ENCODE results near the gene SLC9A9. TPM values are rescaled to one million over a fixed set of nuclear protein-coding genes. Genes with fewer than 3 reads are reported as not detected.

Gene SLC9A9
- total and polyA plus RNA-seq, 7 donors: 1.3 to 5.4 (median 2.9) TPM

- Histone ChIP-seq H3K27ac (no peak overlapping the region), H3K9me3 (no peaks in the 10 kb centered on the region), H3K4me3 (no peak overlapping the region), H3K36me3 (ENCODE audit: insufficient read depth in 1 of 2, low read depth in 1 of 2) (no peaks in the 10 kb centered on the region), H3K27me3 (ENCODE audit: insufficient read depth in 3 of 3, low read length in 2 of 3) (no peaks in the 10 kb centered on the region), H3K4me1 (no peaks in the 10 kb centered on the region)
- WGBS, 3 donors: 94 to 98% (median 96%) methylated on average over 6 of the region's 6 CpGs
- TF ChIP-seq CTCF (IDR thresholded peaks at IDR 0.05): no peak
- no peak for ATAC-seq
- no peak for DNase-seq
- intact Hi-C loops (cut with DNase I): no loop called here
Measured at GRCh38 chr3:143581972-143582722, 266.1 kb downstream of the SLC9A9 start.

- DNase-seq (no peak), ATAC-seq (no peak)
- intact Hi-C loops (cut with DNase I): no loop called here
- no peaks in the 10 kb centered on the region for H3K27me3 ChIP-seq (ENCODE audit: insufficient read depth in 3 of 3, low read length in 2 of 3)
- H3K36me3 ChIP-seq (ENCODE audit: insufficient read depth in 1 of 2, low read depth in 1 of 2): no peaks in the 10 kb centered on the region
- no peak for TF ChIP-seq CTCF (IDR thresholded peaks at IDR 0.05)
- H3K9me3 ChIP-seq: no peaks in the 10 kb centered on the region
- WGBS, 3 donors: 47 to 56% (median 48%) methylated on average over 2 of the region's 2 CpGs
- H3K4me3 ChIP-seq: no peak overlapping the region
- H3K27ac ChIP-seq: no peak overlapping the region
- no peaks in the 10 kb centered on the region for H3K4me1 ChIP-seq
Measured at GRCh38 chr3:143578810-143579435, 269.3 kb downstream of the SLC9A9 start.

GRCh38 chr3:143576568-143577270 lies 271.5 kb downstream of the SLC9A9 start:
- intact Hi-C loops (cut with DNase I): no loop called here
- no peak for ATAC-seq
- 79 to 86% (median 81%) methylated on average over 5 of the region's 5 CpGs for WGBS, 3 donors
- H3K36me3 ChIP-seq (ENCODE audit: insufficient read depth in 1 of 2, low read depth in 1 of 2): no peaks in the 10 kb centered on the region
- no peak overlapping the region for H3K4me3 ChIP-seq
- H3K4me1 ChIP-seq: no peaks in the 10 kb centered on the region
- no peak overlapping the region for H3K27ac ChIP-seq
- no peak for TF ChIP-seq CTCF (IDR thresholded peaks at IDR 0.05)
- no peaks in the 10 kb centered on the region for H3K27me3 ChIP-seq (ENCODE audit: insufficient read depth in 3 of 3, low read length in 2 of 3)
- no peak for DNase-seq
- H3K9me3 ChIP-seq: no peaks in the 10 kb centered on the region

GRCh38 chr3:143574933-143575332 lies 273.3 kb downstream of the SLC9A9 start:
- Histone ChIP-seq H3K4me3 (no peak overlapping the region), H3K4me1 (no peaks in the 10 kb centered on the region), H3K36me3 (ENCODE audit: insufficient read depth in 1 of 2, low read depth in 1 of 2) (no peaks in the 10 kb centered on the region), H3K9me3 (no peaks in the 10 kb centered on the region), H3K27me3 (ENCODE audit: insufficient read depth in 3 of 3, low read length in 2 of 3) (no peaks in the 10 kb centered on the region), H3K27ac (no peak overlapping the region)
- 88 to 94% (median 92%) methylated on average over 1 of the region's 1 CpG for WGBS, 3 donors
- no peak for TF ChIP-seq CTCF (IDR thresholded peaks at IDR 0.05)
- DNase-seq (no peak), ATAC-seq (no peak)
- intact Hi-C loops (cut with DNase I): no loop called here

Measured in psoas muscle (tissue), 8 donors.